Naive thymus-derived CD4-positive, alpha-beta T cell (primary cell): ENCODE measurements around the gene F10. TPM values are rescaled to one million over a fixed set of nuclear protein-coding genes. Genes with fewer than 3 reads are reported as not detected.

Experiments used
- ATAC-seq: fragments of 150-1000 bp; cut with Tn5 transposase; 2 replicates; pipeline ENCODE4 v1.10.0; 2021; ENCODE audit warnings: mild to moderate bottlenecking, moderate library complexity
- CTCF ChIA-PET: fragments of 350-600 bp; sonication (Branson Sonifier 250); formaldehyde crosslinking; loops from one replicate; lab custom pipeline; 2021; ENCODE audit warnings: antibody characterized with exemption; lab: Charles Lee
- POLR2A ChIA-PET: fragments of 350-600 bp; sonication (Branson Sonifier 250); formaldehyde crosslinking; loops from one replicate; lab custom pipeline; 2021; ENCODE audit warnings: antibody characterized with exemption, inconsistent platforms; lab: Charles Lee
- DNase-seq, 9 donors: peaks; one replicate each; pipeline versions ENCODE4 v3.0.0 to v3.0.0-alpha.2; 2020 to 2022; ENCODE audit warnings: mixed read lengths in 1 of 9
- H3K27ac ChIP-seq: one replicate; pipeline ENCODE4 v1.7.0; 2013; ENCODE audit warnings: mild to moderate bottlenecking, low read depth, low read length, moderate library complexity
- H3K27me3 ChIP-seq, 2 donors: one replicate each; pipeline ENCODE4 v1.7.0; 2013; ENCODE audit warnings: low read length in 2 of 2, mild to moderate bottlenecking in 2 of 2, moderate library complexity in 2 of 2; ENCODE audit not compliant: control insufficient read depth in 2 of 2, insufficient read depth in 2 of 2
- H3K36me3 ChIP-seq, 3 experiments: 1 replicate in 2 of 3; 2 replicates in 1 of 3; pipeline ENCODE4 v1.7.0; 2013; ENCODE audit warnings: low read length in 3 of 3, mild to moderate bottlenecking in 3 of 3, moderate library complexity in 1 of 3; ENCODE audit not compliant: insufficient read depth in 3 of 3, control insufficient read depth in 2 of 3
- H3K4me1 ChIP-seq, 2 donors: one replicate each; pipeline ENCODE4 v1.7.0; 2013; ENCODE audit warnings: low read length in 2 of 2, mild to moderate bottlenecking in 2 of 2, moderate library complexity in 1 of 2; ENCODE audit not compliant: control insufficient read depth in 2 of 2, insufficient read depth in 2 of 2
- H3K4me3 ChIP-seq: 2 replicates; pipeline ENCODE4 v1.7.0; 2013; ENCODE audit warnings: mild to moderate bottlenecking, low read length
- H3K9me3 ChIP-seq, 3 experiments: 1 replicate in 2 of 3; 2 replicates in 1 of 3; pipeline ENCODE4 v1.7.0; 2013; ENCODE audit warnings: low read length in 3 of 3; ENCODE audit not compliant: control insufficient read depth in 2 of 3
- H3K27ac Mint-ChIP-seq, 9 donors: one replicate each; pipeline ENCODE4 v1.8.0; 2020 to 2022; ENCODE audit warnings: mixed read lengths in 9 of 9, mild to moderate bottlenecking in 8 of 9, moderate library complexity in 5 of 9, inconsistent platforms in 2 of 9
- H3K27me3 Mint-ChIP-seq, 5 donors: one replicate each; pipeline ENCODE4 v1.8.0; 2021 to 2022; ENCODE audit warnings: mixed read lengths in 5 of 5, mild to moderate bottlenecking in 1 of 5
- H3K36me3 Mint-ChIP-seq, 5 donors: one replicate each; pipeline ENCODE4 v1.8.0; 2020 to 2022; ENCODE audit warnings: mixed read lengths in 5 of 5, mild to moderate bottlenecking in 3 of 5, inconsistent platforms in 1 of 5
- H3K4me1 Mint-ChIP-seq, 7 donors: one replicate each; pipeline ENCODE4 v1.8.0; 2020 to 2022; ENCODE audit warnings: mixed read lengths in 7 of 7, mild to moderate bottlenecking in 3 of 7, inconsistent platforms in 1 of 7
- H3K4me3 Mint-ChIP-seq, 10 donors: one replicate each; pipeline ENCODE4 v1.8.0; 2020 to 2022; ENCODE audit warnings: mild to moderate bottlenecking in 10 of 10, mixed read lengths in 10 of 10, moderate library complexity in 6 of 10, inconsistent platforms in 2 of 10
- H3K9me3 Mint-ChIP-seq, 11 donors: one replicate each; pipeline ENCODE4 v1.8.0; 2020 to 2022; ENCODE audit warnings: mixed read lengths in 11 of 11, mild to moderate bottlenecking in 4 of 11, inconsistent platforms in 1 of 11, moderate library complexity in 1 of 11
- intact Hi-C, 2 donors: fragments of 100-400 bp; cut with micrococcal nuclease; formaldehyde crosslinking; loops; one replicate each; pipeline ENCODE4 v1.15.1; 2023
- polyA plus RNA-seq, 2 donors: library from polyadenylated mRNA; unstranded; fragments of 300-500 nt; fragmentation: Illumina TruSeq; gene quantifications; one replicate each; pipeline ENCODE4 v1.2.3, GENCODE V29; 2021
- total RNA-seq, 6 experiments: library from RNA in 5 of 6; stranded (reverse) in 5 of 6; gene quantifications; 1 replicate in 5 of 6; 2 replicates in 1 of 6; pipeline ENCODE4 v1.2.3 and lab custom pipeline; 2021 to 2026

The F10 gene
- not detected for total RNA-seq
- not detected for polyA plus RNA-seq
- not detected for total RNA-seq (lab: John Stamatoyannopoulos, UW)

DNA sequence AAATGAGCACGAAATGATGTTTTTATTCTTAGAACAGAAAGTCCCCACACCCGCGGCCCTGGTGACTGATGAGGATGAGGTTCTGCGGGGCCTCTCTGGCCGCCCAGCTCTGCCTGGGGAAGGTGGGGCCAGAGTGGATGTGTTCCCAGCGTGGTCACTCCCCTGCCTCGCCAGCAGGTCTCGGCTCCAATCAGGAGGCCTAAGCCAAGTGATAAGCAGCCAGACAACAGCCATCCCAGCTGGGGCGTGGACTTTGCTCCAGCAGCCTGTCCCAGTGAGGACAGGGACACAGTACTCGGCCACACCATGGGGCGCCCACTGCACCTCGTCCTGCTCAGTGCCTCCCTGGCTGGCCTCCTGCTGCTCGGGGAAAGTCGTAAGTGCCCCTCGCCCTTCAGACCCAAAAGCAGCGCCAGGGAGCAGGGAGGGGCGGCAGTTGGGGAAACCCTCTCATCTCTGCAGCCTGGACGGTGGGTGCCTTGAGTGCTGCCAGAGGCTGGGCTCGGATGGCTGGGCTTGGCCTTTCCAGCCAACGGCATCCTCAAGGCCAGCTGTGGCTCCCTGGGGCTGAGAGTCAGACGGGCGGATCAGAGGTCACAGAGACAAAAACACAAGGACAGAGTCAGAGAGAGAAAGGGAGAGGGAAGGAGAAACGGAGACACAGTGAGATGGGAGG is at the start of gene F10:
TSS of gene F10 (plus strand) at position 250 of the 676 bp plus-strand sequence. CDS start at position 307, 57 bp downstream.
- ChIA-PET CTCF (no interaction called here), POLR2A (no interaction called here)
- H3K27ac Mint-ChIP-seq = no peak within 1 kb of the TSS
- Histone ChIP-seq H3K27me3 (no peaks in the 10 kb centered on the region), H3K36me3 (no peaks in the 10 kb centered on the region), H3K27ac (no peak within 1 kb of the TSS), H3K4me1 (no peaks in the 10 kb centered on the region), H3K9me3 (no peaks in the 10 kb centered on the region), H3K4me3 (no peak within 1 kb of the TSS)
- intact Hi-C loops = no loop called here
- no peaks in the 10 kb centered on the region for H3K36me3 Mint-ChIP-seq
- ATAC-seq (no peak), DNase-seq (no peak)
- H3K4me3 Mint-ChIP-seq = no peak within 1 kb of the TSS
- H3K9me3 Mint-ChIP-seq = peaks cover 0 to 1% (median 0%) of the 10 kb centered on the region in 11 donors
- H3K27me3 Mint-ChIP-seq = peaks cover 12 to 23% (median 15%) of the 10 kb centered on the region in 5 donors
- peaks cover 0 to 6% (median 0%) of the 10 kb centered on the region in 7 donors for H3K4me1 Mint-ChIP-seq

DNA sequence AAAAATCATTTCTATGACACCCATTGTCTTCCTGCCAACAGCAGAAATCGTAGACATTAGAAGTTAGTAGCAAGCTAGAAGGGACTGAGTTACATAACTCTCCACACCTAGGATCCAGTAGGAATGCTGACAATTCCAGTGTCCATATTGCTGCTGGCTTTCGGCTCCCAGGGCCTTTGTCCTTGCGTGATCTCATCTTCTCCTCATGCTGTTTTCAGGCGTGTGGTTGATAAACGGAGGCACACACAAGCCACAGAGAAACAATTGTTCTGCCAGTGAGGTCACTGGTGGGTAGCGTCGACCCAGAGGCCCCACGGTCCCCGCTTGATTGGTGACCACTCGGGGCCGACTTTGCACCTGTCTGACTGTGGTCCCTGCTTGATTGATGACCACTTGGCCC is 48.7 kb upstream of the F10 start:
- Mint-ChIP-seq H3K4me1 (no peaks in the 10 kb centered on the region), H3K9me3 (peaks cover 0 to 10% (median 0%) of the 10 kb centered on the region in 11 donors), H3K27ac (no peak overlapping the region), H3K36me3 (peaks cover 0 to 55% (median 36%) of the 10 kb centered on the region in 5 donors), H3K4me3 (no peak overlapping the region), H3K27me3 (no peaks in the 10 kb centered on the region)
- Histone ChIP-seq H3K9me3 (no peaks in the 10 kb centered on the region), H3K27ac (no peak overlapping the region), H3K27me3 (no peaks in the 10 kb centered on the region), H3K4me1 (no peaks in the 10 kb centered on the region), H3K36me3 (peaks cover 0 to 65% (median 0%) of the 10 kb centered on the region in 3 experiments), H3K4me3 (no peak overlapping the region)
- POLR2A ChIA-PET = no interaction called here
- ATAC-seq (no peak), DNase-seq (no peak)
- intact Hi-C loops = no loop called here
- CTCF ChIA-PET = no interaction called here

DNA sequence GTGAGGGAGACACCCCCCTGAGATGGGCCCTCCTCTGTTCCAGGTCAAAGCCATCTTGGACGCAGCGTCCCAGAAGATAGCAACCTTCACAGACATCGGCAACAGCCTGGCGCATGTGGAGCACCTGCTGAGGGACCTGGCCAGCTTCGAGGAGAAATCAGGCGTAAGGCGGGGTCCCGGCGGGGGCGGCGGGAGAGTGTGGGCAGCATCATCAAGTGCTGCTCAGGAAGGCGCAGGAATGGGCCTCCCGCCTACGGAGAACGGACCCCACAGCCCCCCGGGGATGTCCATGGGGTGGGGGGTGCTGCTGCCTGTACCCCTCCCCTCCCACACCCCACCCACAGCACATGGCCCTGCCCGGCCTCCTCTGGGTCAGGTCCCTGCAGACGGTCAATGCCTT is 48.2 kb upstream of the F10 start:
- ATAC-seq (no peak), DNase-seq (no peak)
- Histone ChIP-seq H3K36me3 (peaks cover 0 to 65% (median 0%) of the 10 kb centered on the region in 3 experiments), H3K27me3 (no peaks in the 10 kb centered on the region), H3K27ac (no peak overlapping the region), H3K9me3 (no peaks in the 10 kb centered on the region), H3K4me3 (no peak overlapping the region), H3K4me1 (no peaks in the 10 kb centered on the region)
- Mint-ChIP-seq H3K27ac (no peak overlapping the region), H3K27me3 (no peaks in the 10 kb centered on the region), H3K36me3 (peaks cover 0 to 58% (median 36%) of the 10 kb centered on the region in 5 donors), H3K4me3 (no peak overlapping the region), H3K9me3 (peaks cover 0 to 10% (median 0%) of the 10 kb centered on the region in 11 donors), H3K4me1 (no peaks in the 10 kb centered on the region)
- ChIA-PET CTCF (no interaction called here), POLR2A (no interaction called here)
- intact Hi-C loops = no loop called here

DNA sequence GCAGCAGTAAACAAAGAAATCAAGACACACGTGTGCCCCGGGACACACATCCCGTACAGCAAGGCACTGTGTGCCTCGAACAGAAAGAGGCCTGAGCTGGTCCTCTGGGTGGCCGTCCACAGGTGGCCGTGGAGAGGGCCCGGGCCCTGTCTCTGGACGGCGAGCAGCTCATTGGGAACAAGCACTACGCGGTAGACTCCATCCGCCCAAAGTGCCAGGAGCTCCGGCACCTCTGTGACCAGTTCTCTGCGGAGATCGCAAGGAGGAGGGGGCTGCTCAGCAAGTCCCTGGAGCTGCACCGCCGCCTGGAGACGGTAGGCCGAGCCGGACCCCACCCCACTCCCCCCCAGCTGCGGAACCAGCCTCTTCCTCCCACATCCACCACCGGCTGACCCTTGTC is 47.7 kb upstream of the F10 start:
- Mint-ChIP-seq H3K27ac (no peak overlapping the region), H3K36me3 (peaks cover 0 to 59% (median 36%) of the 10 kb centered on the region in 5 donors), H3K4me3 (no peak overlapping the region), H3K27me3 (no peaks in the 10 kb centered on the region), H3K4me1 (no peaks in the 10 kb centered on the region), H3K9me3 (peaks cover 0 to 10% (median 0%) of the 10 kb centered on the region in 11 donors)
- Histone ChIP-seq H3K4me3 (no peak overlapping the region), H3K4me1 (no peaks in the 10 kb centered on the region), H3K27ac (no peak overlapping the region), H3K36me3 (peaks cover 0 to 65% (median 0%) of the 10 kb centered on the region in 3 experiments), H3K9me3 (no peaks in the 10 kb centered on the region), H3K27me3 (no peaks in the 10 kb centered on the region)
- ATAC-seq = no peak
- ChIA-PET CTCF (no interaction called here), POLR2A (no interaction called here)
- no peak for DNase-seq
- intact Hi-C loops = no loop called here

DNA sequence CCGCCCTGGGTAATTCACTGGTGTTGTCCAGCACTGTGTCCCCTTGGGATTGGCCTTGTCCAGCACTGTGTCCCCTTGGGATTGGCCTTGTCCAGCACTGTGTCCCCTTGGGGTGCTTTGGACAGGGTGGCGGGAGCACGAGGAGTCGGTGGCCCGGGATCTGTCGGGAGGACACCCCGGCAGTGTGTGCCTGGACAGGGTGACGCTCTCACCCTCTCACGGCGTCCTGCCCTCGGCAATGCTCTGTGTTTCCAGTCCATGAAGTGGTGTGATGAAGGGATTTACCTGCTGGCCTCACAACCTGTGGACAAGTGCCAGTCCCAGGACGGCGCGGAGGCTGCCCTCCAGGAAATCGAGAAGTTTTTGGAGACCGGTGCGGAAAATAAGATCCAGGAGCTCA is 46.9 kb upstream of the F10 start:
- Mint-ChIP-seq H3K4me1 (no peaks in the 10 kb centered on the region), H3K27me3 (no peaks in the 10 kb centered on the region), H3K9me3 (peaks cover 0 to 10% (median 0%) of the 10 kb centered on the region in 11 donors), H3K27ac (peak overlapping the region in 1 of 9 donors; percentile 6), H3K36me3 (peaks cover 0 to 53% (median 30%) of the 10 kb centered on the region in 5 donors), H3K4me3 (no peak overlapping the region)
- Histone ChIP-seq H3K27ac (no peak overlapping the region), H3K36me3 (peaks cover 0 to 56% (median 0%) of the 10 kb centered on the region in 3 experiments), H3K4me1 (no peaks in the 10 kb centered on the region), H3K9me3 (no peaks in the 10 kb centered on the region), H3K4me3 (no peak overlapping the region), H3K27me3 (no peaks in the 10 kb centered on the region)
- ATAC-seq (peak; percentile 24), DNase-seq (no peak)
- ChIA-PET POLR2A (no interaction called here), CTCF (no interaction called here)
- intact Hi-C loops = no loop called here

DNA sequence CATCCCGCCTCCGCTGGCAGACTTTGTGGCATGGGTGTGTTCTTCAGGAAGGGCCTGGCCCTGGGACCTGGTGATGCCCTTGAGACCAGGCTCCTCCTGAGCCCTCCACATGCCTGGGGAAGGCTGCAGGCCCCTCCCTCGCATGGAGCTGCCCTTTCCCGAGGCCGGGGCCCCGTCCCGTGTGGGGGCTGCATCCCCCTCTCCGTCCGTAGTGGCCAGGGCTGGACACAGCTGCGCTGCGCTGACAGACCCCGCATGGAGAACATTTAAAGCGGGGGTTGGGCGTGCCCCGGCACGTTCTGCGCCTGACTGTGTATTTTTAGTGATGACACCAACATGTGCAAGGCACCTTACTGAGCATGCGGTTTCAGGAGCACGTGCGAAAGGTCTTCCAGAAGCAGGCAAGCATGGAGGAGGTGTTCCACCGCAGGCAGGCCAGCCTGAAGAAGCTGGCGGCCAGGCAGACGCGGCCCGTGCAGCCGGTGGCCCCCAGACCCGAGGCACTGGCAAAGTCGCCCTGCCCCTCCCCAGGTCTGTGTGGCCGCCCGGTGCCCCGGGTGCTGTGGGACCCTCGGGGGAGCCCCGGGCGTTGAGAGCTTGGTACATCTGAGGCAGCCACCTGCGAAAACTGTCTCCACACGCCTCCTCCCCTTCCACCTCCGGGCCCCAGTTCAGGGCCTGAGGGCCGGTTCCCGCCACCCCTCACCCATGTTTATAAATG is 45.8 kb upstream of the F10 start:
- Histone ChIP-seq H3K27me3 (no peaks in the 10 kb centered on the region), H3K4me3 (no peak overlapping the region), H3K4me1 (no peaks in the 10 kb centered on the region), H3K9me3 (no peaks in the 10 kb centered on the region), H3K27ac (no peak overlapping the region), H3K36me3 (peaks cover 0 to 49% (median 0%) of the 10 kb centered on the region in 3 experiments)
- Mint-ChIP-seq H3K4me3 (no peak overlapping the region), H3K36me3 (peaks cover 0 to 45% (median 19%) of the 10 kb centered on the region in 5 donors), H3K9me3 (peaks cover 0 to 2% (median 0%) of the 10 kb centered on the region in 11 donors), H3K27ac (no peak overlapping the region), H3K4me1 (no peaks in the 10 kb centered on the region), H3K27me3 (no peaks in the 10 kb centered on the region)
- ChIA-PET CTCF (no interaction called here), POLR2A (no interaction called here)
- DNase-seq (no peak), ATAC-seq (no peak)
- intact Hi-C loops = no loop called here
